Measurements from ENCODE around the gene TSPAN18.

GRCh38 chr11:44870181-44870580 lies 143.4 kb downstream of the TSPAN18 start:
- TF ChIP-seq, protein P1, sequence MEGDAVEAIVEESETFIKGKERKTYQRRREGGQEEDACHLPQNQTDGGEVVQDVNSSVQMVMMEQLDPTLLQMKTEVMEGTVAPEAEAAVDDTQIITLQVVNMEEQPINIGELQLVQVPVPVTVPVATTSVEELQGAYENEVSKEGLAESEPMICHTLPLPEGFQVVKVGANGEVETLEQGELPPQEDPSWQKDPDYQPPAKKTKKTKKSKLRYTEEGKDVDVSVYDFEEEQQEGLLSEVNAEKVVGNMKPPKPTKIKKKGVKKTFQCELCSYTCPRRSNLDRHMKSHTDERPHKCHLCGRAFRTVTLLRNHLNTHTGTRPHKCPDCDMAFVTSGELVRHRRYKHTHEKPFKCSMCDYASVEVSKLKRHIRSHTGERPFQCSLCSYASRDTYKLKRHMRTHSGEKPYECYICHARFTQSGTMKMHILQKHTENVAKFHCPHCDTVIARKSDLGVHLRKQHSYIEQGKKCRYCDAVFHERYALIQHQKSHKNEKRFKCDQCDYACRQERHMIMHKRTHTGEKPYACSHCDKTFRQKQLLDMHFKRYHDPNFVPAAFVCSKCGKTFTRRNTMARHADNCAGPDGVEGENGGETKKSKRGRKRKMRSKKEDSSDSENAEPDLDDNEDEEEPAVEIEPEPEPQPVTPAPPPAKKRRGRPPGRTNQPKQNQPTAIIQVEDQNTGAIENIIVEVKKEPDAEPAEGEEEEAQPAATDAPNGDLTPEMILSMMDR (IDR thresholded peaks at IDR 0.05 in 4 of 5, conservative IDR thresholded peaks at IDR 0.05 in 1 of 5) = no peak
- TF ChIP-seq POLR2A (IDR thresholded peaks at IDR 0.05) = no peak

All from gastrocnemius medialis (tissue), 4 donors.